Smooth muscle cell of the brain vasculature (primary cell): Measurements from ENCODE around the gene HABP4.
"Not testable (repeated sequence)": the region's sequence is repeated elsewhere in the genome, so short reads cannot be mapped to it uniquely, and the experiment has no call there.

Experiments
- DNase-seq: peaks from one replicate; pipeline ENCODE4 v3.0.0-alpha.2; 2012; ENCODE audit warnings: low read depth, low spot score

The HABP4 gene

DNA sequence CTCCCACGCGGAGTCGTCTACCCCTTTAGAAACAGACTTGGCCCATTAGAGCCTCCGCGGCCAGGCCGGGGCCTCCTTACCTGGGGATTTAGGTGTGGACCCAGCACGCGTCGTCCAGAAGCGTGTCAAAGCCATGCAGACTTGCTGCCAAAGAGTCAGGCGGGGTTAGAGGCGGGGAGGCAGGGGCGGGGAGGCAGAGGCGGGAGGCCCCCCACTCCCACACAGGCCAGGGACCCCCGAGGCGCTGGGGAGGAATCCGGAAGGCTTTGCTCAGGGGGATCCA is 47.1 kb downstream of the HABP4 start:
- no peak for DNase-seq

DNA sequence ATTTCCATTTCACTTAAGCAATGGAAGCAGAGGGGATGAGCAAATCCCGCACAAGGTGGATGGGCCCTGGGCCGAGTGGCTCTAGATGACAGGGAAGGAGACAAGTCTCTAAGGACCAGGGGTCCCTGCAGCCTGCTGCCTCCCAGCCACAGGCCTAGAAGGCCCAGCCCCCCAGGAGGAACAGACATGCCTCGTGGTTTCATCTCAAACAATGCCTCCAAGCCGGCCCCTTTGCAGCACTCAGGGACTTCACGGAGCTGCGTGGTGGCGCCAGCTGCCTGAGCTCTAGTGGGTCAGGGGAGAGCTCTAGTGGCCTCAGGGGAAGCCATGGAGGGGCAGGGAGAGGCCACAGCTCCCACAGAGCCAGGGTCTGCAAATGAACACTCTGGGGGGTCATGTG is 48.8 kb downstream of the HABP4 start:
- DNase-seq = no peak

DNA sequence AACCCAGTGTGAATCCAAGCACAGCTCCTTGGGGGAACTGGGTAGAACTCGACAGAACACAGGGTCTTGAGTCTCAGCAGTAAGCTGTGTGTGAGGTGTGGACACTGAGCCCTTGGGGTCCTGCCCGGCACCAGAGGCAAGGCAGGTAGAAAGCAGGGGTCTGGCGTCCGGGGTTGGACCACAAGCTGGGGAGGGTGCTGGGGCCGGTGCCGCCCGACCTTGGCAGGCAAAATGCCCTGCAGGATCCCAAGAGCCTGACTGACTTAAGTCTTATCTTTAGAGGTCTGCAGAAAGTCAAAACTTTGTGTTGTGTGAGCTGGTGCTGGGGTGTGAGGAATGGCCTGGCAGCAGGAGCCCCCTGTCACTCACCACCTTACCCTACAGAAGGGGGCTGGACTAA is 49.3 kb downstream of the HABP4 start:
- DNase-seq = no peak

DNA sequence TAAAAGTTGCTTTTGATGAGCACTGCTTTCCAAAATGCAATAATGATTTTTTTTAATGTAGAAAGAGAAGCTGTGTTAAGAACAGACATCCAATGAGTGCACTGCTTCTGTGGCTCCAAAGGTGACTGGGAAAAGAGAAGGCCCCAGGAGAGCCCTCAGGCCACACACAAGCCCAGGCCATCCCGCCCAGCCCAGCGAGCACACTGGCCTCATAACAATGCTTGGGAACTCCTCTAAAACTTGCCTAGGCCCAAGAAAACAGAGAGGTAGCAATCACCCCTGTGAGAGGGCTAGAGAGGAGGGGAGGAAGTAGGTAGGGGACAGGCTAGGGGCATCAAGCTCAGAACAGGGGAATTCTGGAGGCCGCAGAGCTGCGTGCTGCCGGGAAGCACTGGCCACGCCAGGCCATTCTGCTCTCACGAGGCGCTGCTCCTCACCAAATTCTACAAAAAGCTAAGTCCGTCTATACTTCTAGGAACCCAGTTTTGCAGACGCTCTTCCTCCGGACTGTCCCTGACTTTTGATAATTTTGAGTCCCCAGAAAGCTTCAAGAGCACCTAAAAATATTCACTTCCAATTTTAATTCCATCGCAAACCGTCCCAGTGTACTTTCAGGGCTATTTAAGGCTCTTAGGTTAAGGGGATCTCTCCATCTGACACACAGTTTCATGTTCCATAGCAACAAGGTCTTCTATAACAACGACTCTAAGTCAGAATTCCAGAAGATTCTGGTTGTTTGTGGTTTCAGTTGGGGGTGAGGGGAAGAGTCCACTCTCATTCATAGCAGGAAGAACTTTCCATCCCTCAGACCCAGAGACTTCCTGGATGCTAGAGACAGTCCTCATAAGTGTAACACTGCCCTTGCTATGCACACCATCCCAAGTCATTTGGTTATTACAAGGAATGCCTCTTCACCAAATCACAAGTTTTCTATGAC is 51.0 kb downstream of the HABP4 start:
- no peak for DNase-seq

DNA sequence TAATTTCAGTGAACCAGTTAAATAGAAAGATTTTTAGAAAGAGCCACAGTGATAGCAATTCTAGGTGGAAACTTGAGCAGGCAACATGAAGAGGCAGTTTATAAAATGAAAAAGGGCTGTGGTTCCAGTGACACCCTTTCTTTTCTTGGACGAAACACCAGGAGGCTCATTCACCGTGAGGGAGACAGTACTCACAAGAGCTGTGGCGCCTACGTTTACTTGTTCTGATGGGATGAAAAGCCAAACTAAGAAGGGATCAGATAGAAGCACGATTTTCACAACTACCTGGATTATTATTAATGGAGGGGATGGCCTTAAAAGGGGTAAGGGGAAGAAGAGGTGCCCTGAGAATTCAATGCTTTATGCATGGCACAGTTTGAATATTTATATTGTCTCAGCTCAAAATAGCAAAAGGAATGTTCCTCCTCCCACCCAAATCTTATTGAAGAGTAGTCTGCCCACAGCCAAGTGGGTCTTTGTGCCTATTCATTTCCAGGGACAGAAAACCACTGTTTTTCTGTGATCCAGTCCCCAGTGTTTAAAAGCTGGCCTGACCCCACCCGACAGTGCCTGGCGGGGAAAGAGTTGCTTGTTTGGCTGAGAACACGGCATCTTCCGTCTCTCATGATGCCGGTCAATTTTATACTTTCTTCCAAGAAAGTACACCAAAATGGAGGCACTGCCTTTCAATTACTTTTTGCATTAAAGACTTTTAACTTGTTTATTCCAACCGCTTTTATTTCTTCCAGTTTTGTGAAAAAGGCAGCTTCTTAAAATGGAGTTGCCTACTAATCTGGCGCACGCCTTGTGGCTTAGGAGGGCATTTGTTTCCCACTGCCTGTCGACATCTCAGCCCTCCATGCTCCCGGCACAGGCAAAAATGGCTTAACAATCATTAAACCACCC is 51.9 kb downstream of the HABP4 start:
- DNase-seq = no peak

DNA sequence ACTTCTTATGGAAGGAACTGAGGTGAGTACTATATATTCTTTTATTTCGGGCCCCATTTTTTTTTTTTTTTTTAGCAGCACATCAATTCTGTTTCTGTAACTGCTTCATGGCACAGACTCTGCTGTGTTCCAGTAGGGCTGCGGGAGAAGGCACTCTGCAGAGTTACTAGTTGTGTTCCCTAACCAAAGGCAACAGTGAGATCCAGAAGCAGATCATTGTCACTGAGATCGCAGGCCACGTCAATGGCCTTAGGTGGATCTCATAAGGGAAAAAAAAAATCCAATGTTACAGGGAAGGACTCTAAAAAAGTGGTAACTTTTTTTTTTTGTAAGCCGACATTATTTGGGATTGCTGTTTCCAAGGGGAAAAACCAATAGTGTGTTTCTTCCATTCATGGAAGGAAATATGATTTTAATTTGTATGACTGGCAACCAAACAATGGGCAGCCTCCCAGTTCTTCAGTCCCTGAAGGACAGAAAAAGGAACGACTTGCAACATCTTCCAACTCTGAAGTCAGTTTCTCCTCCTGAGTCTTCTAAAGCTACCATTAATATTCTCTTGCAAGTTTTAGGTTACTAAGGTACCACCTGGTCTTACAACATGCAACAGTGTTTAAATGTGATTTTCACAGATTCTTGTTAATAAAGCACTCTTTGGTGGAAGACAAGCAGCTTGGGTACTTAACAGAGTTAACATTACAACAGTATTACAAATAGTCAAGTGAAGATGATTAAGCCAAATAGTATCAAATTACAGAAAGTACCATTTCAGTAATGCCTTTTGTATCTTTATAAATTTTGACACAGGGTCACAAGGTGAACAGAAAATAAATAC is 52.8 kb downstream of the HABP4 start:
- no peak for DNase-seq

DNA sequence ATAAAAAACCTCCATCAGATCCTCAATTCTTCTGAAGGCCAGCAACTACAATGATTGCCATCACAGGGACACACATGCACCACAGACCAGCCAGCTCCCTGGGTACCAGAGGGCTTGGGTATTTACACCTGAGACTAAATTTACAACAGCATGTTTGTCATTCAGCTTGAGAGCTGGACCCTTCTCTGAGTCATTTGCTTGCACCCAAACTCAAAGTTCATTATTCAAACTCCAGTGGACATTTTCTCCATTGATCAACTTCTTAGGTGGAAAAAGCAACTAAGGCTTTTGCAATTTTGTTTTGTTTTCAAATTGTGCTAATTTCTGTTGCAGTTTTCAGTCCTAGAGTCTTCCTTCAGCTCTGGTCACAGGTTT is 53.4 kb downstream of the HABP4 start:
- DNase-seq = not testable (repeated sequence)

DNA sequence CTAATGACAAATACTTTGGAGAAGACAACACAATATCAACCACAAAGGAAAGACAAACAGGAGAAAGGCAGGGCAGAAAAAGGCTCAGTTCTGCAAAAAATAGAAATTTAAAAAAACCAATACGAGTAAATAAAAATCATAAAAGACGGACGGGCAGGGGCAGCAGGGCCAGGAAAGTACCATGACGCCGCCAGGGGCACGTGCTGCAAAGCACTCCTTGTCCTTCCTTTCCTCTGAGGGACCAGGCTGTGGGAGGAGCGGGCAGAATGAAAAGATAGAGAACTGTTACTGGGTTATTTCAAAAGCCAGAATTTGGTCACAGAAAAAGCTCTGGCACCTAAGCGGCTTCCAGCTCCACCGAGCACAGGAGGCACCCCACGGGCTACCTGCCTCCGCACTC is 53.9 kb downstream of the HABP4 start:
- DNase-seq = no peak

DNA sequence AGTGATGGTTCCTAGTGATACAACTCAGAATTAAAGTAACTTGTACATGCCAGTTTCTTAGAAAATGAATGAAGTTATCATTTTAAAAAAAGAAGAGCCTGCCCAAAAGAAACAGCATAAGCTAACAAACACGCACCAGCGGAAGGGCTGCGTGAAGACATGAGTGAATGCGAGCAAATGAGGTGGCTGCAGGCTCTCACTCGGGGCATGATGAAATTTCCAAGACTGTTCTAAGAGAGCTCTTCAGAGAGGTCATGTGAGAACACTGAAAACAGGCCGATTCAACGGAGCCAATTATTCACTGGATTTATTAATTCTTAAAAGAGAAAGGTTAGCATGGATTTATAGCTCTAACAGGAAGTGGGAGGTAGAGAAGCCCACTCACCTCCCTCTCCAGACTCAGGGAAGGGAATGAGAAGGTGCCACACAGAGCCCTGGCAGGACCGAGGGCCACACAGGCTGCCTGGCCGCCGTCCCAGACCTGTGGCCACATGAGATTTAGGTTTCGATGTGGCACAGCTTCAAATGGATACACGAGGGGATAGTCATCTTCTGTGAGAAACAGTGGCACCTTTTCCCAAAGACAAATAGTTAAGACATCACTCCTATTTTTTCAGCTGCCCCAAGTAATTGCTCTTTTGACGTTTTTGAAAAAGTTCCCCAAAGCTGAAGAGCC is 55.5 kb downstream of the HABP4 start:
- no peak for DNase-seq

DNA sequence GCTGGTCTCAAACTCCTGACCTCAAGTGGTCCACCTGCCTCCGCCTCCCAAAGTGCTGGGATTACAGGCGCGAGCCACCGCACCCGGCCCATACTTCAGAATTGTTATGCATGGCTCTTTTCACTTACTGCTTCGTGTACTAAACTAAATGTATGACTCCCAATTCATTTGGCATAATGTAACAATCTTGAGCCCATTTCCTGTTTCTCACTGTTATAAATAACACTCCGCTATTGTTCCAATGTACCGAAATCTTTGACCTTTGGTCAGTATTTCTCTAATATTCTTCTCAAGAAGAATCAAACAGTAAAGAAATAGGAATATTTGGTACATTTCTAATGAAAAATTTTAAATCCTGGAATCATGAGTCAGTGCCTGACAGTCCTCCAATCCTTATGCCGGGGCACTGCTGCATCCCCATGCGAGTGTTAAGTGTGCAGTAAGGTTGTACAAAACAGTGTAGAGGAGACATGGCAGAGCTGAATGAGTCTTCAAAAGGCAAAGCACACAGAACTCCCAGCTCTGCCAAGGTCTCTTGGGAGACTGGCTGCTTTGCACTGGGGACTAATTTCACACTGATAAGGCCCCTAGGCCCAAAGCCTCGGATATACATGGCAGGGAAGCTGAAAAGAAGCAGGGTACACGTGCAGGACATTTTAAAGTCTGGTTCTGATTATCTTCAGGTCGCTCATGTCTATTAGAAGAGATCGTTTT is 58.4 kb downstream of the HABP4 start:
- DNase-seq = no peak

DNA sequence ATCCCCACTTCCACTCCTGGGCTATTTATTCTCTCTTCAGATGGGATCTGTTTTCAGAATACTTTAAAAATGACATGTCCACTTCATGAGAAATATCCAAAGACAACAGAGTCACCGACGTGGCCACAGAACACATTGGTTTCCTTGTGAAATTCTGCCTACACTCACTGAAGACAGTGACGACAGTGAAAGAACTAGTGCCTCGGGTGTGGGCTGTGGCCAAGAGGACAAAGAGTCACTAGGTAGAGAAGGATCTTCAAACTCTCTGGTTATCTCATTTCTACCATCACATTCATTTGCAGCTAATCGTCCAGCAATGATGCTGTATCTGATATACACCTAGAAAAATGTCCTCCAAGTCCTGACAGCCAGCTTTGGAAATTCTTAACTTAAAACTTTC is 59.1 kb downstream of the HABP4 start:
- DNase-seq = no peak

DNA sequence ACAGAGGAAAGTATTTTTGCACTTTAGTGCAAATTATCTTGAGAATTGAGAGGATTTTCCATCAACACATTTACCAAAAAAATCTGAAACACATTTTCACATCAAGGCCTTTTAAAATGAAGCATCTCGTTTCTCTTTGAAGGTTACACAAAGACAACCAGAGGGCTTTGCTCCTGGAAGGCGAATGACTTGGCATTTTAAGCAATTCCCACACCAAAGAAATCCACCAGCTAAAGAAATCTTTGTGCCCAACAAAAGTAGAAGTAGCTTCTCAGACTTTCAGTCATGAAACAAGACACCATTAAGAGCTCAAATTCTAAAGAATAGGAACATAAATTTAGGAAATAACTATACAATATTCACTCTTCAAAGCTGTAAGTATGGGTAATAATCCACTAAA is 59.9 kb downstream of the HABP4 start:
- no peak for DNase-seq

DNA sequence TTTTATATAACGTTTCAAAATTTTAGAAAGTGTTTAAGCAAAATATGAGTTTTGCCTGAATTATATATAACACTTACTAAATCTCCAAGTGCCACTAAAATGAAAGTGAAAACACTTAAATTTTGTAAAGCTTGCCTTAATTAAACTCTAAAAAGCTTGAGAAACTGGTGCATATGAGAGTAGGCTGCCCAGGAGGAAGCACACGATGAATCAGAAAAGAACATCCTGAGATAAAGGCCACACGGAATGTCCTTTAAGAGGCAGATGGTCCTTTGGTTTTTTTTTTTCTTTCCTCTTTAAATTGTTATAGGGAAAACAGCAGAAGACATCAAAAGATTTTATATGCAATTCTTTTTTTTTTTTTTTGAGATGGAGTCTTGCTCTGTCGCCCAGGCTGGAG is 60.3 kb downstream of the HABP4 start:
- no peak for DNase-seq

DNA sequence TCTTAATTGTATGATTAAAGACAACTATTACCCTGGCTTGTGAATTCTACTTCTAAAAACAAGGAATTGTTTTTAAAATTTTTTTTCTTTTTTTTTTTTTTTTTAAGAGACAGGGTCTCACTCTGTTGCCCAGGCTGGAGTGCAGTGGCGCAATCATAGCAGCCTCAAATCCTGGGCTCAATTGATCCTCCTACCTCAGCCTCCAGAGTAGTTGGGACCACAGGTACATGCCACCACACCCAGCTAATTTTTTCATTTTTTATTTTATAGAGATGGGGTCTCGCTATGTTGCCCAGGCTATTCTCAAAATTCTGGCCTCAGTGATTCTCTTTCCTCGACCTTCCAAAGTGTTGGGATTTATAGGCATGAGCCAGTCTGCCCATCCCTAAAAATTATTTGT is 62.3 kb downstream of the HABP4 start:
- DNase-seq = no peak

DNA sequence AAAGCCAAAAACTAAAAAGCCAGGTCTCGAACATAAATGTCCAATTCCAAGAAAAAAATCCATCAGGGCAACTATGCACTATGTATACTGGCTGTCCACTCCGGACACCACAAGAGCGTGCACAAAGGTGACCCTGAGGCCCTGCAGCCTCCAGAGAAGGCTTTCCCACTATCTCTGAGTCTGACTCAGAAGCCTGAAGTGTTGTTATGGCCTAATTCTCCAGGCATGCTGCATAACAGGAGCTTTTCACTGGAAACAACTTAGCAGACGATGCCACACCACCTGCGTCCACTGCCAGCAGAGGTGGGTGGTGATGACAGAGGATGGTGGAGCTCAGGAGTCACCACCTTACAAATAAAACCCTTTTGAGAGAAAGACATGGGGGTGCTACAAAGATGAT is 63.7 kb downstream of the HABP4 start:
- DNase-seq = no peak

DNA sequence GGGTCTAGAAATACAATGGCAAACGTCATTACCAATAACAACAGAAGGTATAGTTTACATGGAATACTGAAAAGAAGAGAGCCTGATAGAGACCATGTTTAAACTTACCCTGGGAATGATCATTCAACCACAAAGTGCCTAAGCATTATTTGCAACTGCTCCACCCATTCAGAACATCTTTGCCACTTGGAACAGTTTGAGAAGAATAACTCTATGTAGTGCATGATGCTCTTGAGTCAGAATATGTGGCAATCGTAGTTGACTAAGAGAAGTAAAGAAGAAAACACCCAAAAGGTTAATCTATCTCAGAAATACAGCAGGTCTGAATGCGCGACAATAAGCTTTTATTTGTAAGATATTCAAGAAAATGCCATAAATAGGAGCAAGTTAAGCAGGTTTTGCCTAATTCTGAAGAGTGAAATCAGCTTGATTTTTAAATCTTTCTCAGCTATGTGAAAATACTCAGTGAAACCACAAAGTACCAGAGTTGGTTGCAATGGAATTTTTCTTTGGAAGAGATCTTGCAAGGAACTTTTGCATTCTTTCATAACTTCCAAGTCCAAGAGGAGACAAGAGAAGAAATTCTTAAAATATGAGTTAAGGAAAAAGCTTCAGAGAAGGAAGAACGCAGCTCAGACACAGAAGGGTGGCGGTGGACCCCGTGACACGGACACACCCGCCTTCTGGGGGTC is 64.3 kb downstream of the HABP4 start:
- no peak for DNase-seq

DNA sequence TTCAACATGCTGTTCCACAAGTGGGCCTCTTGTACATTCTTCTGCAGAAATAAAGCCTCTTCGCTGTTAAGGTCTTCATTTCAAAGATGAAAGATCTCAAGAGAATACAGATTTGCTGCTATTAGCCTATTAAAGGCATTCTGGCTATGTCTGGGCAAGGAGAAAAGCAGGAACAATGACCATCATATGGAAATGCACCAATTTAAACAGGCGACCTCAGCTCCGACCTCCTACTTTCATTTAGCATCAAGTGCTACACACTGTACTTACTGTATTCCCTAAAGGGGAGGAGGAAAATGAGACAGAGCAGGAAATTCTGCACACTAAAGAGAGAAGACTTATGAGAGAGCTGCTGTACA is 64.8 kb downstream of the HABP4 start:
- no peak for DNase-seq

DNA sequence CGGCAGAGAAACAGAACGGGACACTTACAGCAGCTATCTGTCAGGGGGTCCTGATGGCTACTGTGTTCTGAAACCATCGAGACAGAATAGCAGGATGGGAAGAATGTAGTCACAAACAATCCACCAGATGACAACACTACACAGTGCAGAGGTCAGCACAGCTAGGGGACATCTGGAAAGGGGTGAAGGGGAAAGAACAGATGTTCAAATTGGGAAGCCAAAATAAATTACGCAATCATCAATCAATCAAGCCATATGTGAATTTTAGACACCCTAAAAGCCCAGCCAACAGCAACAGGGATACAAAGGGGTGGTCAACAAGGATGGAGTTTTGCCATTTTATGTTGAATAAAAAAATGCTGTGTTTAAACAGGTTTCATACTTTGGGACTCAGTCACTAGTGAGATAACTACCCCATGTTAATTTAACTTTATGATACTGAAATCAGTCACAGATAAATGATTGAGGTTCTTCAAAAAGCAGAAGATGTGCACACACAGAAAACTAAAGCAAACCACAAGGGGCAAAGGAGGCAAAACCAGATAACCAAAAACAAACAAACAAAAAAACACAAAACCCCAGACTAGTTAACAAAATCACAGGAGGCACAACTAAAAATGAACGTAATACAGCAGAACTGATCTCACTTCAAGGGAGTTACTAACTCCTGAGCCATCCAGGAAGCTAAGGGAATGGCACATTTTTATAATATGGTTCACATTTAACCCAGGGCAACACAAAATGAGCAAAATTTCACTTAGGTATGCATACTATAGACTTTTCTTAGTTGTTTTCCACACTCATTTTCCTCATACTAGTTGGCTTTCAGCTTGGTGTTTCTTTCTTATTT is 65.9 kb downstream of the HABP4 start:
- DNase-seq = no peak

DNA sequence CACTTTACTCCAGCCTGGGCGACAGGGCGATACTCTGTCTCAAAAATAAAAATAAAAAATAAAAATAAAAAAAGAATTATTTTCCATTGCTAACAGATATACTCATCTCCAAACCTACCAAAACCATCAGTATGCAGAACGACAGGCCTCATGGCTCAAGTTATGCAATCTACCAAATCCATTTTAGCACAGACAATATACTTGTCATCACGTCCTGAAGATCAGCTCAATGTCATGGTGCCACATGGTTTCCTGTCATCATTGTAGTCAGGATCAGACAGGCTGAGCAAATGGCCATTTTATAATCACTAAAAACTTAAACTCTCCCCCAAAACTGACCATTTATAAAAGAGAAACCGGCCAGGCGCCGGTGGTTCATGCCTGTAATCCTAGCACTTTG is 69.1 kb downstream of the HABP4 start:
- DNase-seq = no peak
